ENCODE results near the gene RCCD1. TPM values are rescaled to one million over a fixed set of nuclear protein-coding genes. Genes with fewer than 3 reads are reported as not detected.

Gene RCCD1
- total and polyA plus RNA-seq, 2 donors (not counting 3 experiments of a cell fraction or from before 2014, with no cell fraction given) = 8.8 to 15.3 TPM

- CTCF ChIA-PET = interaction anchor here (0.8 to 3.7 kb wide), 2 partner anchors 9 to 25 kb away, joined by 3 to 23 read pairs; no protein-coding TSS in a partner anchor
- intact Hi-C loops (cut with micrococcal nuclease) = no loop called here
- H3K79me2 ChIP-seq (ENCODE audit: control insufficient read depth, insufficient read depth, low read length) = peaks cover 38% of the 10 kb centered on the region
- FAIRE-seq (peak; percentile 21), DNase-seq (ENCODE audit: low read depth, low spot score) (no peak)
- POLR2A ChIA-PET = no interaction called here
- no peaks in the 10 kb centered on the region for H3K27me3 ChIP-seq (ENCODE audit: control insufficient read depth in 2 of 2, insufficient read depth in 2 of 2, low read length in 2 of 2)
- dilution Hi-C loops (cut with MboI; ENCODE audit: extremely low pct_ligation_motif_present, low sequenced_read_pairs) = no loop called here
- no peak overlapping the region for H3K27ac ChIP-seq (ENCODE audit: insufficient read depth, low read depth, low read length)
- no peak for TF ChIP-seq POLR2A (IDR thresholded peaks at IDR 0.05; ENCODE audit: low read depth, low read length)
- no peak for TF ChIP-seq MAX (IDR thresholded peaks at IDR 0.05; ENCODE audit: insufficient read depth, insufficient read length)
- no peak for TF ChIP-seq POLR2AphosphoS5 (IDR thresholded peaks at IDR 0.05; ENCODE audit: insufficient read depth, low read depth, low read length)
- TF ChIP-seq JUN (IDR thresholded peaks at IDR 0.05; ENCODE audit: borderline replicate concordance, insufficient read depth, insufficient read length, low read depth) = no peak
- no peak for TF ChIP-seq GATA2 (IDR thresholded peaks at IDR 0.05; ENCODE audit: insufficient read depth, insufficient read length, low read depth, low read length)
- no peak for TF ChIP-seq EZH2 (IDR thresholded peaks at IDR 0.05; ENCODE audit: borderline replicate concordance, low read depth, low read length, severe bottlenecking)
- no peak for TF ChIP-seq CTCF (IDR thresholded peaks at IDR 0.05; ENCODE audit: extremely low read depth in 1 of 2, insufficient read depth in 1 of 2, low read depth in 1 of 2, low read length in 2 of 2)
- no peak for TF ChIP-seq MYC (IDR thresholded peaks at IDR 0.05; ENCODE audit: low read depth, low read length)
- TF ChIP-seq FOS (IDR thresholded peaks at IDR 0.05; ENCODE audit: borderline replicate concordance, insufficient read depth, low read length) = no peak
- H3K4me1 ChIP-seq (ENCODE audit: control insufficient read depth, extremely low read depth, insufficient read depth, low read length) = no peaks in the 10 kb centered on the region
- H3K36me3 ChIP-seq (ENCODE audit: control insufficient read depth in 2 of 2, extremely low read depth in 1 of 2, insufficient read depth in 2 of 2, low read length in 2 of 2) = peaks cover 0 to 20% of the 10 kb centered on the region in 2 experiments
- H3K9me3 ChIP-seq (replicated peaks; ENCODE audit: control insufficient read depth, insufficient read depth, low read length) = no peaks in the 10 kb centered on the region
- H3K9me1 ChIP-seq (replicated peaks; ENCODE audit: control insufficient read depth, extremely low read depth, insufficient read depth, low read length) = no peaks in the 10 kb centered on the region
- H3K9ac ChIP-seq (replicated peaks; ENCODE audit: extremely low read depth, insufficient read depth, low read length) = no peak overlapping the region
- BruUV-seq (replicated peaks) = no TSS peak
- no peak overlapping the region for H3K4me3 ChIP-seq (replicated peaks in 1 of 3; ENCODE audit: insufficient read depth in 1 of 3, low read depth in 1 of 3, low read length in 3 of 3)
- H2AFZ ChIP-seq (ENCODE audit: low read depth, low read length) = no peak overlapping the region
- H4K20me1 ChIP-seq (replicated peaks; ENCODE audit: control insufficient read depth, extremely low read depth, insufficient read depth, low read length) = no peaks in the 10 kb centered on the region
- no peak overlapping the region for H3K4me2 ChIP-seq (ENCODE audit: insufficient read depth, low read length)
Observed at GRCh38 chr15:90981681-90982080, 27.0 kb downstream of the RCCD1 start.
